Stimulated activated CD8-positive, alpha-beta memory T cell treated with anti-CD3 and anti-CD28 coated beads, Interleukin-2, amount 100 ng/mL, for 1 hour (primary cell): ENCODE results near the gene POLR3K.
"Not testable (repeated sequence)": the region's sequence is repeated elsewhere in the genome, so short reads cannot be mapped to it uniquely, and the experiment has no call there.

Source experiments
- DNase-seq, 2 donors: peaks; one replicate each; pipeline ENCODE4 v3.0.0-alpha.2; 2020; ENCODE audit warnings: low read depth in 2 of 2

POLR3K gene

GRCh38 chr16:42691-43090, 10.7 kb downstream of the POLR3K start:
- no peak for DNase-seq

GRCh38 chr16:42069-42457, 11.3 kb downstream of the POLR3K start:
- DNase-seq: no peak

GRCh38 chr16:41439-42068, 11.9 kb downstream of the POLR3K start:
- DNase-seq: no peak

GRCh38 chr16:38941-39892, 14.2 kb downstream of the POLR3K start:
- DNase-seq: peak in 1 of 2 donors; percentile 21

- not testable (repeated sequence) for DNase-seq
These were observed 15.2 kb downstream of the POLR3K start for GRCh38 chr16:38206-38605.

- no peak for DNase-seq
These were observed 15.9 kb downstream of the POLR3K start for GRCh38 chr16:37511-37910.

GRCh38 chr16:36336-36984, 16.9 kb downstream of the POLR3K start:
- DNase-seq: no peak

- no peak for DNase-seq
These were observed 17.6 kb downstream of the POLR3K start for GRCh38 chr16:35678-36305.

GRCh38 chr16:35011-35677, 18.3 kb downstream of the POLR3K start:
- no peak for DNase-seq

- no peak for DNase-seq
These were observed 18.8 kb downstream of the POLR3K start for GRCh38 chr16:34648-34987.

GRCh38 chr16:33877-34647, 19.3 kb downstream of the POLR3K start:
- no peak for DNase-seq

GRCh38 chr16:33154-33876, 20.1 kb downstream of the POLR3K start:
- not testable (repeated sequence) for DNase-seq

GRCh38 chr16:30627-31026, 22.8 kb downstream of the POLR3K start:
- not testable (repeated sequence) for DNase-seq

GRCh38 chr16:25926-26348, 27.5 kb downstream of the POLR3K start:
- not testable (repeated sequence) for DNase-seq

GRCh38 chr16:24151-24550, 29.3 kb downstream of the POLR3K start:
- DNase-seq: not testable (repeated sequence)

GRCh38 chr16:20886-21285, 32.5 kb downstream of the POLR3K start:
- DNase-seq: not testable (repeated sequence)

- DNase-seq: not testable (repeated sequence)
These were observed 36.2 kb downstream of the POLR3K start for GRCh38 chr16:17062-17765.

GRCh38 chr16:10772-11171, 42.6 kb downstream of the POLR3K start:
- DNase-seq: peak; percentile 71 to 74

GRCh38 chr16:9903-10665, 43.3 kb downstream of the POLR3K start:
- DNase-seq: no peak
